GM23338 (cell line): ENCODE results near the gene TRDN. TPM values are rescaled to one million over a fixed set of nuclear protein-coding genes. Genes with fewer than 3 reads are reported as not detected.

ENCODE experiments used
- ATAC-seq: fragments of 200-7000 bp; cut with Tn5 transposase; 3 replicates; pipeline ENCODE4 v1.9.1; 2020
- DNase-seq: peaks from one replicate; pipeline ENCODE4 v3.0.0-alpha.2; 2015; ENCODE audit warnings: low spot score
- H2AFZ ChIP-seq: fragments of 200-600 bp; sonication (generic); 2 replicates; pipeline ENCODE4 v1.8.0; 2016; ENCODE audit warnings: antibody characterized with exemption, mild to moderate bottlenecking, moderate library complexity
- H3F3A ChIP-seq: fragments of 200-600 bp; sonication (generic); replicated peaks from 2 replicates; pipeline ENCODE4 v1.8.0; 2017; ENCODE audit warnings: antibody characterized with exemption, mixed run types, low read depth
- H3K27ac ChIP-seq: fragments of 200-600 bp; sonication (generic); 2 replicates; pipeline ENCODE4 v1.6.1; 2016; ENCODE audit warnings: low read depth
- H3K27me3 ChIP-seq: fragments of 200-600 bp; sonication (generic); 2 replicates; pipeline ENCODE4 v1.8.0; 2016; ENCODE audit warnings: mild to moderate bottlenecking, mixed run types, moderate library complexity; ENCODE audit not compliant: insufficient read depth
- H3K36me3 ChIP-seq: fragments of 200-600 bp; sonication (generic); 2 replicates; pipeline ENCODE4 v1.8.0; 2016; ENCODE audit warnings: mild to moderate bottlenecking; ENCODE audit not compliant: insufficient read depth
- H3K4me1 ChIP-seq: fragments of 200-600 bp; sonication (generic); 2 replicates; pipeline ENCODE4 v1.8.0; 2016; ENCODE audit warnings: mild to moderate bottlenecking, moderate library complexity; ENCODE audit not compliant: insufficient read depth
- H3K4me2 ChIP-seq: fragments of 200-600 bp; sonication (generic); 2 replicates; pipeline ENCODE4 v1.7.1; 2017; ENCODE audit warnings: mixed run types
- H3K4me3 ChIP-seq: fragments of 200-600 bp; sonication (generic); 2 replicates; pipeline ENCODE4 v1.6.1; 2016; ENCODE audit warnings: mixed run types
- H3K79me2 ChIP-seq: fragments of 200-600 bp; sonication (generic); replicated peaks from 2 replicates; pipeline ENCODE4 v1.8.0; 2017; ENCODE audit warnings: mild to moderate bottlenecking; ENCODE audit not compliant: insufficient read depth
- H3K9me2 ChIP-seq: fragments of 200-600 bp; sonication (generic); 2 replicates; pipeline ENCODE4 v1.8.0; 2017; ENCODE audit not compliant: insufficient read depth
- H4K20me1 ChIP-seq: fragments of 200-600 bp; sonication (generic); replicated peaks from 2 replicates; pipeline ENCODE4 v1.8.0; 2017; ENCODE audit warnings: mild to moderate bottlenecking; ENCODE audit not compliant: insufficient read depth
- H3K27ac Mint-ChIP-seq: 2 replicates; pipeline ENCODE4 v1.8.0; 2020; ENCODE audit warnings: inconsistent platforms, mild to moderate bottlenecking, moderate library complexity, mixed read lengths
- H3K27me3 Mint-ChIP-seq: 3 replicates; pipeline ENCODE4 v1.8.0; 2022; ENCODE audit warnings: low read depth, mild to moderate bottlenecking, moderate library complexity, mixed read lengths, inconsistent platforms; ENCODE audit not compliant: insufficient read depth, poor library complexity
- H3K36me3 Mint-ChIP-seq: 3 replicates; pipeline ENCODE4 v1.8.0; 2021; ENCODE audit warnings: low read depth, mild to moderate bottlenecking, inconsistent platforms, moderate library complexity, mixed read lengths
- H3K4me1 Mint-ChIP-seq: 3 replicates; pipeline ENCODE4 v1.8.0; 2020; ENCODE audit warnings: mild to moderate bottlenecking, inconsistent platforms, mixed read lengths
- H3K4me3 Mint-ChIP-seq: 3 replicates; pipeline ENCODE4 v1.8.0; 2021; ENCODE audit warnings: moderate library complexity, mild to moderate bottlenecking, inconsistent platforms, mixed read lengths
- H3K9me3 Mint-ChIP-seq: 3 replicates; pipeline ENCODE4 v1.8.0; 2020; ENCODE audit warnings: moderate library complexity, mild to moderate bottlenecking, inconsistent platforms, mixed read lengths
- CREB1 ChIP-seq: fragments of 250-450 bp; sonication (Bioruptor Pico); IDR thresholded peaks from 2 replicates; pipeline ENCODE4 v1.5.0; 2020; ENCODE audit warnings: low read depth, mild to moderate bottlenecking, moderate library complexity
- CTCF ChIP-seq, 2 experiments: fragments of 200-600 bp in 1 of 2; sonication (generic) in 1 of 2; conservative IDR thresholded peaks; 2 replicates each; pipeline versions ENCODE4 v1.5.1 to v1.6.1; 2016 to 2017; ENCODE audit warnings: antibody characterized with exemption in 2 of 2, low read depth in 2 of 2, mild to moderate bottlenecking in 2 of 2, moderate library complexity in 1 of 2
- ETS1 ChIP-seq: IDR thresholded peaks from 2 replicates; pipeline ENCODE4 v1.6.1; 2016; ENCODE audit warnings: antibody characterized with exemption
- EZH2 ChIP-seq: fragments of 200-600 bp; sonication (generic); IDR thresholded peaks from one replicate; pipeline ENCODE4 v1.8.0; 2017; ENCODE audit warnings: antibody characterized with exemption, mild to moderate bottlenecking, low read depth; ENCODE audit not compliant: unreplicated experiment
- EZH2phosphoT487 ChIP-seq: fragments of 200-600 bp; sonication (generic); IDR thresholded peaks from one replicate; pipeline ENCODE4 v1.8.1; 2018; ENCODE audit warnings: antibody characterized with exemption; ENCODE audit not compliant: unreplicated experiment
- JUNB ChIP-seq: IDR thresholded peaks from one replicate; pipeline ENCODE4 v1.6.1; 2016; ENCODE audit warnings: antibody characterized with exemption; ENCODE audit not compliant: unreplicated experiment
- NANOG ChIP-seq: IDR thresholded peaks from 2 replicates; pipeline ENCODE4 v1.6.1; 2016; ENCODE audit warnings: antibody characterized with exemption, borderline replicate concordance
- POLR2AphosphoS5 ChIP-seq: IDR thresholded peaks from 2 replicates; pipeline ENCODE4 v1.6.1; 2016; ENCODE audit warnings: antibody characterized with exemption, low read depth
- REST ChIP-seq: IDR thresholded peaks from one replicate; pipeline ENCODE4 v1.6.1; 2018; ENCODE audit warnings: antibody characterized with exemption; ENCODE audit not compliant: unreplicated experiment
- STAT1 ChIP-seq: IDR thresholded peaks from one replicate; pipeline ENCODE4 v1.6.1; 2016; ENCODE audit warnings: antibody characterized with exemption; ENCODE audit not compliant: unreplicated experiment
- ZNF114 ChIP-seq: fragments of 250-450 bp; sonication (Bioruptor Pico); IDR thresholded peaks from 2 replicates; pipeline ENCODE4 v1.5.0; 2020; ENCODE audit warnings: mild to moderate bottlenecking, moderate library complexity
- ZNF331 ChIP-seq: fragments of 250-450 bp; sonication (Bioruptor Pico); IDR thresholded peaks from 2 replicates; pipeline ENCODE4 v1.5.0; 2020; ENCODE audit warnings: low read depth, mild to moderate bottlenecking, moderate library complexity
- polyA plus RNA-seq: library from polyadenylated mRNA; unstranded; fragments of >200 nt; fragmentation: Nextera tagmentation; extraction: Ambion mirVana; gene quantifications from 2 replicates; pipeline ENCODE4 v1.2.1, GENCODE V29; 2016
- total RNA-seq: library from RNA; depleted of rRNA; stranded (reverse); fragments of >200 nt; shearing (Covaris generic); gene quantifications from 2 replicates; pipeline ENCODE4 v1.2.3, GENCODE V29; 2014

Gene TRDN
- total and polyA plus RNA-seq, 2 experiments from 2014 or later, result 35.5 to 137 TPM

DNA sequence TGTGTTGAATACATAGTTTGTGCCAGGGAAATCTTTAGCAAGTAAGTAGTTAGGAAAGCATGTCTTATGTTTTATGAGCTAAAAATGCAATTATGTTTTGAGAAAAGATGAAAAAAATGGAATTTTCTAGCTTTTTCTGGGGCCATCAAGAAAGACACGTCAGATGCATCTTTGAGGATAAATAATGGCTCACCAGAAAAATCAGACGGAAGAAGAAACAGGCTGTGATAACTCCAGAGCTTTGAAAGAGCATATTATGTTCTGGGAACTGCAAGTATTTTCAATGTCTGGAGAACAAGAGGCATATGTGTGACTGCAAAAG lies 467.0 kb downstream of the TRDN start:
- Histone ChIP-seq H3K36me3 (no peaks in the 10 kb centered on the region), H3K9me2 (no peaks in the 10 kb centered on the region), H3K79me2 (no peaks in the 10 kb centered on the region), H3K27ac (no peak overlapping the region), H3K4me3 (no peak overlapping the region), H2AFZ (no peak overlapping the region; the same call in 1 of the 2 replicates), H3K27me3 (no peaks in the 10 kb centered on the region), H3K4me2 (no peak overlapping the region), H3F3A (no peaks in the 10 kb centered on the region), H3K4me1 (no peaks in the 10 kb centered on the region), H4K20me1 (no peaks in the 10 kb centered on the region)
- DNase-seq (no peak), ATAC-seq (no peak)
- H3K36me3 Mint-ChIP-seq, result no peaks in the 10 kb centered on the region
- no peak overlapping the region for H3K4me3 Mint-ChIP-seq
- no peak for TF ChIP-seq CREB1
- TF ChIP-seq STAT1, result no peak
- TF ChIP-seq JUNB, result no peak
- TF ChIP-seq REST, result no peak
- TF ChIP-seq ZNF114 (CRISPR knock-in tag), result no peak
- no peak overlapping the region for H3K27ac Mint-ChIP-seq
- H3K4me1 Mint-ChIP-seq, result no peaks in the 10 kb centered on the region
- H3K9me3 Mint-ChIP-seq, result no peaks in the 10 kb centered on the region
- H3K27me3 Mint-ChIP-seq, result no peaks in the 10 kb centered on the region

DNA sequence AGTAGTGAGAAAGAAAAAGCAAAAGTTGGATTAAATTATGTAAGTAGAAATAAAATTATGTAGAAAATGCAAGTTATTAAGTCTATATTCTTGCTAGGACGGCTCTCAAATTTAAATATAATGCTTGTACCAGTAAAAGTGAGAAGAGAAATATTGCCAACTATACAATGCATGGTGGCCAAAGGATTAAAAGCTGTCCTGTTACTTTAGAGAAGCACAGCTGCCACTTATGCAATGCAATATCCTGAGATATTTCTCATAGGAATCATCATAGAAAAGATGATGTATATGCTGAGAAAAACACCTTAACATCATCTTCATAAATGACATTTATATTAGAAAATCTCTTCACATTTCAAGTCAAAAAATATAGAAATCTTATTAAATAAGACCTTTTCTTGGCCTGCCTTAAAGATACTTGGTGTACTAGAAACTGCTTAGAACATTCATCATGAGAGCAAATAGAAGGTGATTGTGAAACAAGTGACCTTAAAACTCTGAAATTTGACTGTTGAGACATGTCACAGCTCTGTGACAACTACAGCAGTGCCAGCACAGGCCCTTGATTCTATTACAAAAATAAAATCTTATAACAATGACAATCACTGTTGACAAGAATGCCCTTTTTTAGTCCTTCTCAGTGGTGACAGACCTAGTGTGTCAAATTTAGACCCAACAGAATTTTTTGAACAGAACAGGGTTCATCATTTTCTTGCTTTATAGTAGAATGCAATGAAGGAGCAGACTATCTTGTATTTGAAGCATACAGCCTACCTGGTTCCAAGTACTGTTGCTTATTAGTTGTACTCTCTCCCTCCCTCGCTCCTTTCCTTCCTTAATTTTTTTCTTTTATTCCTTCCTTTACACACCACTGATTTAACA lies 467.6 kb downstream of the TRDN start:
- H3K4me1 Mint-ChIP-seq, result no peaks in the 10 kb centered on the region
- TF ChIP-seq ETS1, result no peak
- no peak for TF ChIP-seq NANOG
- TF ChIP-seq REST, result no peak
- no peak for TF ChIP-seq JUNB
- TF ChIP-seq CREB1, result no peak
- no peak for TF ChIP-seq CTCF (conservative IDR thresholded peaks at IDR 0.05; ENCODE audit: low read depth in 2 of 2)
- no peak for TF ChIP-seq EZH2phosphoT487
- no peak for TF ChIP-seq EZH2
- TF ChIP-seq ZNF331 (CRISPR knock-in tag), result no peak
- no peak for TF ChIP-seq POLR2AphosphoS5

More for the DNA sequence above, 467.6 kb downstream of the TRDN start:
- no peak for ATAC-seq
- no peak overlapping the region for H3K27ac ChIP-seq
- no peak overlapping the region for H2AFZ ChIP-seq
- Mint-ChIP-seq H3K4me3 (no peak overlapping the region), H3K9me3 (no peaks in the 10 kb centered on the region; the same call in 2 of the 3 replicates), H3K27ac (no peak overlapping the region), H3K36me3 (no peaks in the 10 kb centered on the region), H3K27me3 (no peaks in the 10 kb centered on the region)
- no peaks in the 10 kb centered on the region for H3K79me2 ChIP-seq
- H3F3A ChIP-seq, result no peaks in the 10 kb centered on the region
- no peaks in the 10 kb centered on the region for H4K20me1 ChIP-seq
- no peak overlapping the region for H3K4me2 ChIP-seq
- no peaks in the 10 kb centered on the region for H3K9me2 ChIP-seq
- DNase-seq, result no peak
- no peak overlapping the region for H3K4me3 ChIP-seq
- H3K4me1 ChIP-seq, result no peaks in the 10 kb centered on the region
- no peaks in the 10 kb centered on the region for H3K27me3 ChIP-seq
- no peaks in the 10 kb centered on the region for H3K36me3 ChIP-seq
